ELF-1 (cell line): ENCODE data around the gene MKI67.

Experiments
- DNase-seq: peaks from one replicate; pipeline ENCODE4 v3.0.0-alpha.2; 2016; ENCODE audit warnings: low read depth, low spot score

Gene MKI67

GRCh38 chr10:128084364-128084763, 41.9 kb downstream of the MKI67 start:
- DNase-seq, result no peak

DNA sequence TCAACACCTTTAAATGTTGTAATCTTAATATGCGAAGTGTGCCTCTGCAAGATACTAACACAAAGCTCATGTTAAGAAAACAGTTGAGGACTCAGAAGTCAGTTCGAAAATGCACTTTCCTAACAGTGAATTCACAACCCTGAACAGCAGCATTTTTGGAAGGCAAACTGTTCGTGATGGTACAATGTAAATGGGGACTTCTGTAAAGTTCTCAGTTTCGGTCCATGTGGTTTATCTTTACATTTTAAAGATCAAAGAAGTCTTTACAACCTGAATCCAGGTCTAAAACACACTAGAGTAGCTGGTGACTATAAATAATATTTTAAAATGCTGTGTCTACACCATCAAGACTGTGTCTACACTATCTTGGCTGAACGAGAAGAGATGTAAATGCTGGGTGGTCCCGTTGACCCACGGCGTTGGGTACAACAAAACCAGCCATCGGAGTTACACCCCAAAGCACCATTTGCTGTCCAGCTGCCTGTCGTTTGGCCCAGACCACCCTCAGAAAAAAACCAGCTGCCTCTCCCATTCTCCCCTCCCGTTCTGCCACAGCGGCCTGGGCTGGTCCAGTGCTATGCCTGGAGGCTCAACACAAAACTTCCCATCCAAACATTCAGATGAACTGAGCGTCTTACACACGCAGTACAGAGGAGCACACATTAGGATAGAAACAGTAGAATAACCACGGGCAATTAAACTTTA, 42.9 kb downstream of the MKI67 start:
- no peak for DNase-seq

DNA sequence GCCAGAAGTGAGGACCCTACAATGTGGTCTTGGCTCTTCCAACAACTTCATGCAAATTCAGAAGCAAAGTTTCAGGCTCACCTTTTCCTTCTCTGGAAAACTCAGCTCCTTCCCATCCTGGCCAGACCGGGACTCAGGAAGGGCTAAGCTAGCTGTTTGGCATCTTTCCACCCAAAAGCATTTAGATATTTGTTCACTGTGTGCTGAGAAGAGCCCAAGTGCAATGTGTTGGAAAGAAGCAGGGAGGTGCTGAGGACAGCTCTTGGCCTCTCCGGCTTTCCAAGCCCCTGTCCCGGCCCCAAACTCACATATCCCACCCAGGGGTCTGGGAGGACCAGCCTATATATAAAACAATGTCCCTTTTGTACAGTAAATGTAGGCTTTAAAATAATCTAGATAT, 44.5 kb downstream of the MKI67 start:
- DNase-seq, result no peak

DNA sequence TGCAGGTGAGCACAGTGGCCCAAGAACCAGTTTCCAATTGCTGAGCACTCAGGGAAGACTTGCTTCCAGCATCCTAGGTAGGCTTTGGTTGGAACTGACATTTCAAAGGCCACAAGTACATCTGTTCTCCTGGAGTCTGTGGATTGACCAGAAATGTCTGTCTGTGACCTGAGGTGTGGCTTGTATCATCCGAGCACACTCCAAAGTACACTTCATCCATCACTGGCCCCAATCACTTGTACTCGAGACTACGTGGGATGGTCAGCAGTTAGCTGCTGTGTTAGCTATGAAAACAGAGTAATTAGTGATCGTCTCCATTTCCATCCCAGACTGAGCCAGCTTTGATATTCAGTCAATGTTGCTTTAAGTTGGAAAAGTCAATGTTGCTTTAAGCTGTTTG, 45.0 kb downstream of the MKI67 start:
- DNase-seq, result no peak

GRCh38 chr10:128080641-128081040, 45.6 kb downstream of the MKI67 start:
- DNase-seq, result no peak

DNA sequence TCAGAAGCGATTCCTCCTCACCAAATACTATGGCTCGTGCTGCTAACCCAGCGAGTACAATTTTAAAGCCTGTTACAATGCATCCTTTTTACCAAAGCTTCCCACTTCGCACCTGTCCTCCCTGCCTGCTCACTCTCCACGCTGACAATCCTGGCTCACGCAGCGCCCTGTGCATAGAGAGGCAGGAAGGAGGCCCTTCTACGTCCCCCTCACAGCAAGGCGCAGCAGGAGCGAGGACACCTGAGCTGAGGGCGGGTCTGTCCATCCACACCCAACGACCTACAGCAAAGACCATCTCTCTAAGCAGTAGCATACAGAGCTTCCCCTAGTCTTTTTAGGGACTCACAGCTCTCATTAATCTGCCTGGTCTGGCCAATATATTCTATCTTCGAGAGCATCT, 46.0 kb downstream of the MKI67 start:
- no peak for DNase-seq

DNA sequence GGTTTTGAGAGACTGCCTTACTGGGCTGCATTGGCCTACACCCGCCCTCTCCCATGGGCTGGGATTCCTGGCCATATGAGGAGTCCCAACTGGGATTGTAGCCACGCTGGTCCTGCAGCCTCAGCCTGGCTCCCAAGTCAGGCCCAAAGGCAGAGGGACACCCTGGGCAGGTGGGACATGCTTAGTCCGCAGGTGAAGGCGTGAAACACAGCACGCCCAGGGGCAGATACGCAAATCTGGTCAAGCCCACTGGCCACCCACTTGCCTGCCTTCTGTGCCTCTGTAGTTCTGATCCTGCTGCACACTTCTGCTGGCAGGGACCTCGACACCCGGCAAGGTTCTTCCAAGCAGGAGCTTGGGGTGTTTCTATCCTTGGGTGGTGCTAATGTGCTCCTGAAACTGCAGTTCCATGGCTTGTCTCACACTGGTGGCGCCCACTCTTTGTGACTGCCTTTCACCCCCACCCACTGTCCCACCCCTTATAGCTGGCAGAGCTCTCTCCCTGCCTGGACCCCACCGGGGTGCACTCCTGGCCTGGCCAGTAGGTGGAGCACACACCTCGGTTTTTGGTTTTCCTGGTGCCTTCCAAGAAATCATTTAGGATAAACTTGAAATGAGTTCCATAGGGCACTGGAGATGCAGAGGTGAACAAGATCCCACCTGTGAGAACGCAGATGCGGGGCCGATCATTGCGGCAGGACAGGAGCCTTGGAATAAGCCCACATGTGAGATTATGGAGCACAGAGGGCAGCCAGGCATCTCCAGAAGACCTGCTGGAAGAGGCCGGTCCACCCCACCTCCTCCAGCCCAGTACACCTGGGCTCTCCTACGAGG, 47.9 kb downstream of the MKI67 start:
- DNase-seq, result peak; percentile 65

GRCh38 chr10:128077155-128077875, 48.9 kb downstream of the MKI67 start:
- DNase-seq, result no peak

DNA sequence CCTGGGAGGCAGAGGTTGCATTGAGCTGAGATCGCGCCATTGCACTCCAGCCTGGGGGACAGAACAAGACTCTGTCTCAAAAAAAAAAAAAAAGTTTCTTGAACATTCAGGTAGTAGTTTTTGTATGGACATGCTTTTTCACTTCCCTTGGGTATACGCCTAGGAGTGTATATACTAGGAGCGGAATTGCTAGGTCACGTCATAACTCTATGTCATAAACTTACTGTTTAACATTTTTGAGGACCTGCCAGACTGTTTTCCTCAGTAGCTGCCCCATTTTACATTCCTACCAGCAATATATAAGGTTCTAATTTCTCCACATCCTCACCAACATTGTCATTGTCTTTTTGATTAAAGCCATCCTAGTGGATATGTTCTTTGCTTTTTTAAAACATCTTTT, 51.6 kb downstream of the MKI67 start:
- DNase-seq, result no peak

DNA sequence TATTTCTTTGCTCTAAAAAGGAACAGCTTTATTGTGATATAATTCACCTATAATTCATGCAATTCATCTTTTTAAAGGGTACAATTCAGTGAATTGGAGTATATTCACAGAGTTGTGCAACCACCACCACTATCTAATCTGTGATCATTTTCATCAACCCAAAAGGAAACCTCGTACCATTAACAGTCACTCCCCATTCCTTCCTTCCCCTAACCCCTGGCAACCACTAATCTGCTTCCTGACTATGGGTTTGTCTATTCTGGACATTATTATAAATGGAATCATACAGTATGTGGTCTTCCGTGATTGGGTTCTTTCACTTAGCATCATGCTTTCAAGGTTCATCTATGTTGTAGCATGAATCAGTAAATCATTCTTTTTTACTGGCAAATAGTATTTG, 52.3 kb downstream of the MKI67 start:
- DNase-seq, result no peak

DNA sequence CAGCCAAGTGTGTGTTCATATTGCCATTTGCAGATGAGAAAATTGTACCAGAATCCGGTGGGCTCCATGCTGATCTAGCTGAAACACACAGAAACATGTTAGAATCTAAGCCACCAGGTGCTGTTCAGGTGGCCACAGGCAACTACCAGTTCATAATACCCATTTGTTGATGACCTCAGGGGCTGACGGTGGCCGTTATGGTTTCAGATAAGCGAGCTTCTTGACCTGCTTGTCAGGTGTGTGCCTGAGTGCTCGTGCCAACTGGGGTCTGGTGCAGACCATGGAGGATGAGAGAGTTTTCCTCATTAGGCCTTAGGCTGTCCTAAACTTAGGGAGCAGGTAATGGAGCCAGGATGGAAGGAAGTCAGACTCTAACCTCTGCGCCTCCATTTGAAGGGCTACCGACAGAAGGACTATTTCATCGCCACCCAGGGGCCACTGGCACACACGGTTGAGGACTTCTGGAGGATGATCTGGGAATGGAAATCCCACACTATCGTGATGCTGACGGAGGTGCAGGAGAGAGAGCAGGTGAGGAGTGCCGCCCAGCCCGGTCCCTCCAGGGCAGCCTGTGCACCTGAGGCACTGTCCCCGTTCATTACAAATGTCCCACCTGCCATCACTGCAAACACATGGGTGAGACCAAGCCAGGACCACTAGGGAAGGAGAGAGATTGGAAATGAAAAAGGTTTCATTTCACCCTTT, 53.1 kb downstream of the MKI67 start:
- DNase-seq, result no peak

DNA sequence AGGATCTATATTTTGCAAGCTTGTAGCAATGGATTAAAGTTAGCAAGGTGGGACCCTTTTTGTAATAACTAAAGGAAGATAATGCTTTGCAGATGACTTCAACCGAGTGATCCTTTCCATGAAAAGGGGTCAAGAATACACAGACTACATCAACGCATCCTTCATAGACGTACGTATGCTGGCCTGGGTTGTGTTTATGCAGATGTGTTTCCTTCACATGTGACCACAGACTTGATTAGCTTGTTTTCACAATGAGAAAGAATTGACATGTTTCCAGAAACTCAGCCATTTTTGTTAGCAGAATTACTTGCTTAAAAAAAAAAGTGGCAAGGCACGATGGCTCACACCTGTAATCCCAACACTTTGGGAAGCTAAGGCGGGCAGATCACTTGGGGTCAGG, 54.2 kb downstream of the MKI67 start:
- no peak for DNase-seq

GRCh38 chr10:128071417-128071782, 54.8 kb downstream of the MKI67 start:
- no peak for DNase-seq

GRCh38 chr10:128070721-128071416, 55.4 kb downstream of the MKI67 start:
- DNase-seq, result no peak

- DNase-seq, result no peak
These were observed 56.1 kb downstream of the MKI67 start for GRCh38 chr10:128070161-128070560.

DNA sequence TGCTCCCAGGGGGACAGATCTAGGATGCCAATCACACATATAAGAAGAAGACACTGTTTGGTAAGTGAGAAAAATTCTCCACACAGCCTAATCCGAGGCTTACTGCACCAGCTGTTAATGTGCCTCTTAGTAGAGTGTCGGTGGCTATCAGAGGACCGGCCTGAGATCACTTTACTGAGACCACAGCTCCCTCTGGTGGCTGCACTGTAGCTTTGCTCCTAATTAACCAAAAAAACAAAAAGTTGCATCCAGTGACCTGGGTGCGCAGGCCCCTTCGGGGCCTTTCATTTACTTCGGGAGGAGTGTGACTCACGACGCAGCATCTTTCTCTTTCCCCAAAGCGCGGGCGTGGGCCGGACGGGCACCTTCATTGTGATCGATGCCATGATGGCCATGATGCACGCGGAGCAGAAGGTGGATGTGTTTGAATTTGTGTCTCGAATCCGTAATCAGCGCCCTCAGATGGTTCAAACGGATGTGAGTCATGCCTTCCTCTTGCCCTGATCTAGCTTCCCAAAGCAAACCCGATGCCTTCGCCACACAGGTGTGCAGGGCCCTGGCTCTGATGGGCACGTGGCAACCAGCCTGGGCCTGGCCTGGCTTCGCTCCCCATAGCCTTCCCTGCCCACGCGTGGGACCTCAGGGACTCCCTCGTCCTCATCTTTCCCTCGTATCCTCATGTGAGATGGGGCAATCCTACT, 56.7 kb downstream of the MKI67 start:
- DNase-seq, result peak; percentile 80

- DNase-seq, result no peak
These were observed 57.6 kb downstream of the MKI67 start for GRCh38 chr10:128068398-128069285.

- DNase-seq, result no peak
These were observed 58.4 kb downstream of the MKI67 start for GRCh38 chr10:128067691-128068397.

- no peak for DNase-seq
These were observed 59.3 kb downstream of the MKI67 start for GRCh38 chr10:128066870-128067382.
